HG02763 (cell line): ENCODE measurements around the gene TTC28.

Experiments
- ATAC-seq: cut with Tn5 transposase; IDR thresholded peaks from one replicate; pipeline ENCODE4 v1.9.1; 2021; ENCODE audit warnings: mild to moderate bottlenecking, moderate library complexity; ENCODE audit not compliant: unreplicated experiment

Gene TTC28

DNA sequence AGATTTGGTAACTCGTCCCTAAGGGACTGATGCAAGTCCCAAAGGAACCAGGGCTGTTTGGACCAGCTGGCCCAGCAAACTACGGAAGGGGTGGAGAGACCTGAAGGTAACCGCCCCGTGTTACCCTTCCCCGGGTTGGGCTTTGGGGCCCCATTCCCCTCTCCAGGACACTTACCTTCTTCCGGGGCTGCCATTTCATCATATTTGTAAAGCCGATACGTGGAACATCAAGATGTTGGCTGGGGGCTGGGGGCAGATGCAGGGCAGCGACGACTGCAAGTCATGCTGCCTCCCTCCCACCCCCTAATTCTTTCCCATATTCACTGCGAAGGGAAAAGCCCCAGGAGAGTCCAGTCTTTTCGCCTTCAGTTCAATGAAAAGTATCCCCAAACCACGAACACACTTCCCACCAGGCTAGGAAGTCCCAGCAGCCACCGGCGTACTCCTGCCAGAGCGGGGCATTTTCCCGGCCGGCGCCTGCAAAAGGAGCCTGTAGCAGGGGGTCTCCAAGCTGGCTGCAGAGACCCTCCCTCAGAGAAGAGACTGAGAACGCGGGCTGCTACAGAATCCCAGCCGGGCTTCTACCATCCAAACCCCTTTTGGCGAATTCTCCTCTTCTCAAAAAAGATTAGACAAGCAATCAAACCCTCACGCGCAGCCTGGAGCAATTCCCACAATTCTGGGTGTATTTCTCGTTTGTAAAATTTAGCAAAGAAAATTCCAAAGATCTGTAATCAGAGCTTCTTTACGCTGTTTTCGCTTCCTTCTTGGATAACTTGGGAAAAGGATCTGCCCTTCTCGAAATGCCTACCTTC lies 236.7 kb downstream of the TTC28 start:
- ATAC-seq, result no peak

DNA sequence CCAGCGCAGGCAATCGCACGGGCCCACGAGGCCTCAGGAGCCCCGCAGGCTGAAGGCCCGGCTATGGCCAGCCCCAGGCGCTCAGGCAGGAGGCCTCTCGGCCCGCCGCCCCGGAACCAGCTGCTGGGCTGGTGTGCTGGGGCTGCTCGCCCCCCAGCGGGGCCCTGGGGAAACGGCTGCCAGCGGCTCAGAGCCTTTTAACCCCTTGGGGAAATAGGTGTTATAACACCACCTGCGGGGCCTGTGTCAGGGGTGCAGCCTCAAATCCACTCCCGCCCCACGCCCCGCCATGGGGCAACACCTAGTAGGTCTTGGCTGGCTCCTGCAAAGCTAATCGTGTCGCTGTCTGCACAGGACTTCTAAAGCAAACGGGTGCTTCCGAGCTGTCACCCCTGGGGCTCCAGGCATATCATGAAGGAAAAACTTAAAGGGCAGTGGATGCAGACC lies 237.4 kb downstream of the TTC28 start:
- no peak for ATAC-seq

DNA sequence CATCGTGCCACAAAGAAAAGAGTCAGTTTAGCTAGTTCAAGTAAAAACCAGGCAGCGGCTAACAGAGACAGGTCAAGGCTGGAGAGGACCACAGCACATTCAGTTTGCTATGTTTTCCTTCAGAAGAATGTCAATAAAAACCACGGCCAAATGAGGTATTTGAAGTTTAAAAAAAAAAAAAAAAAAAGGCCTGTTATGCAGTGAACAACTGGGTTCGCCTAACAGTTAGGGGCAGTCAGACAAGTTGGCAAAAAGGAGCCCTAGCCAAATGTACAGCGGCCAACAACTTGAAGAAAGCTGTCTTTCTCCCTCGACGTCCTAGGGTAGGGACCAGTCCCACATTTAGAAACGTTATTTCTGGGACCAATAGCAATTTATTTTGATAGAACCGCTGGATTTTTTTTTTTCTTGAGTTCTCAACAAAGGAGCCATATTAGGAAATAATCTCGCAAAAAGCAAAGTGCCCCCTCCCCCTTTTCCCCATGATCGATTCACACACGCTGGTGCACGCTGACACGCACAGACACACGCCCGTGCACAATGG lies 237.8 kb downstream of the TTC28 start:
- ATAC-seq, result no peak

DNA sequence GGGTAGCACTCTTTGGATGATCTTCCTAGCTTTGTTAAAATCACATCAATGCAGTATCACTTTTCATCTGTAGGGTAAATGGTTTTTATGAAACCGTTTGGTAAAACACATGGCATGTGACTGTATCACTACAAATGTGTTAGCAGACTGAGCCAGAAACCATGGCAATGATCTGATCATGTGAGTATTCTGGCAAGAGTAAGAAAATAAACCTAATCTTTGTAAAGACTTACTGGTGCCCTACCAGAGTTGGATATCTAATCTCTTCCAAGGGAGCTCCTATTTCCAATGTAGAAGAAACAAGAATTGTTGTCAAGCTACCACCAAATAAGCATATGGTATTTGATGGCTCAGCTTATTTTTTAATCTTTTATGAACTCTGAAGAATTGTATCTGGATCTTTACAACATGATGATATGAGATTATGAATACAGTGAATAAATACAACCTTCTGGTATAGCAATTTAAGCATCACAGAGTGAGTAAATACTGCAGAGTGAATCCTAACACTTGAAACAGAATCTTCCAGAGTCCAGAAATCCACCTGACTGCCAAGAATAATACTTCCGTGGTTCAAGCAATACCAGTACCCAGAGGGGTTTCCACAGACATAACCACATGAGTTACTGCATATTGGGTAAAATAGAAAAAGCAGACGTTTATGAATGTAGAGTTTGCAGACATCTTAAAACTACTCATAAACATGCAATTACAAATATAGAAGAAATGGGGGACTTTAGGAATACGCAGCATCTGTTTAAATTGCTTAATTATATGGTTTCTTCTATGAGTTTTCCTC lies 238.8 kb downstream of the TTC28 start:
- no peak for ATAC-seq

DNA sequence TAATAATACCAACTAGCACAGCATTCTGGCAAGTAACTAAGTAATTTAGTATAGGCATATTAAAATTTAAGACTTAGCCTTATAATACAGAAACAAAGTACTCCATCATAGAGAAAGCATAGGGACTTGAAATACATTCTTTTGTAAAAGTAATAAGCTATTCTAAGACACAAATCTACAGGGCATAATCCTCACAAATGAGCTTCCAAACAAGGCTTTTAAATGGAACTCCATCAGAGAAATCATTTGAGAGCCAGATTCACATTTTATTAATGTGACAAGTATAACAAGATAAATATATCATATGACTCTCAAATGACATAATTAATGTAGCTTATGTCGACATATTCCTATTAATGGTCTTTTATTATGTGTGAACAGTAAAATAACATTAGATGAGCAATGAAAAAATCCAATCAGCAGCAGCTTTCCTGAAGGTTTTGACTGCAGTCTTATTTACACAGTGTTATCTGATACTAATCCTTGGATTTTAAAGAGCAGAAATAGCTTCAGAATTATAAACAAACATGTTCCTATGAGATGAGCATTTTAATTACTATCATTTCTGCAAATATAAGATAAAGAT lies 241.4 kb downstream of the TTC28 start:
- no peak for ATAC-seq

DNA sequence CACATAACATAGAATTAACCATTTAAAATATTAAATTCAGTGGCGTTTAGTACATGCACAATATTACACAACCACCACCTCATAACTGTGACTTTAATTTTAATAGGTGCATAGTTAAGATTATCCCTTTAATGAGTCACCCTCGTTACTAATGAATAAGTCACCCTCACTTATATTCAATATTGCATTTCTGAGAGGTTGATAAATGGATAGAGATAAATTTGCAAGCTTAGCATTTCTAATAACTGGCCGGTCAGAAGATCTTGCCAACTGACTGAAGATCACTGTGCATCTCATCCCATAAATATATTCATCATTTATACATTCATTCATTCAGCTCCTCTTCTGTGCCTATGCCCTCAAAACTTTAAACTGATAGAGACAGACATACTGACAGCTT lies 243.7 kb downstream of the TTC28 start:
- no peak for ATAC-seq

DNA sequence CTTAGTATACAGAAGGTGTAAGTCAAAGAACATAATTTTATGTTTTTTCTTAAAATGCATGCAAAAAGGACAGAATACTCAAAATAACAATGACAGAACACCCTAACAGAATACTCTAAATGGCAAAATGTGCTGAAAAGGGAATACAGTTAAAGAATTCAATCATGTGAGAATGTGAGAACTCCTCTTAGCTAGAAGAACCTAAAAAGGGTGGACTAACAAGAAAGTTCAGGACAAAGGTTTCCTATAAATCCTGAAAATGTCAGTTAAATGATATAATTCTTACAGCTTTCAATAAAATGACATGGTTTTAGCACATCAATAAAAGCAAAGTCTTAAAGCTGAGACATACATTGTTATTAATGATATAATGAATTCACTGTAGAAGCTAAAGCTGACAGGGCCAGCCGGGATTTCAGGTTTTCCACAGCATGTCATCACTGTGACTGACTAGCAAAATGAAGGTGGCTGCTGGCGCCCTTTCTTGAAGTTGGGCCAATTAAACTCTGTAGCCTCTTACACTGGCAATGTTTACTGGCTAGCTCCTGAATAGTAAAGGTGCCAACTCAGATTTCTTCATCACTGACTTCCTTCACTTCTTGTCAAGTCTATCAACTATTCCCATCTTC lies 244.4 kb downstream of the TTC28 start:
- no peak for ATAC-seq

DNA sequence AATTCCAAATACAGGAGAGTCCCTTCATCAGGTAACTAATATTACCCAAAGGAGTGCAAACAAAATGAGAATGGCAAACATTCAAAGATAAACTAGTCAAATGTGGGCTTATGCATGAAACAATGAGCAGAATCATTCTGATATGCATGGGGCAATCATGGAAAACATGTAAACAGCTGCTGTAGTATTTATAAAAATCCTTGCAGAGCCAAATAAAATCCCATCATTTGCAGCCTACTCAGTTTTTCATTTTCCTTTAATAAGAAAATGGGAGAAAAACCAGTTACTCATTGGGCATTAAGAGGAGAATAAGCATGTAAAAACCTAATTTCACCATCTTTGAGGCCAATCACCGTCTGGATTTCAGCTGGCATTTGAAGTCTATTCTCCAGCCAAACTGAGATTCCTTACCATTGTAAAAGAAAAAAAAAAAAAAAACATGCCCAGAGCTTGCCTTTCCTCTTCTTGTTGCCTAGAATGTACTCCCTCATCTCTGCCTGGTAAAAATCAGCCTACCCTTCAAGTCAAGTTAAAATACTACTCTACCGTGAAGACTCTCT lies 249.1 kb downstream of the TTC28 start:
- ATAC-seq, result no peak

DNA sequence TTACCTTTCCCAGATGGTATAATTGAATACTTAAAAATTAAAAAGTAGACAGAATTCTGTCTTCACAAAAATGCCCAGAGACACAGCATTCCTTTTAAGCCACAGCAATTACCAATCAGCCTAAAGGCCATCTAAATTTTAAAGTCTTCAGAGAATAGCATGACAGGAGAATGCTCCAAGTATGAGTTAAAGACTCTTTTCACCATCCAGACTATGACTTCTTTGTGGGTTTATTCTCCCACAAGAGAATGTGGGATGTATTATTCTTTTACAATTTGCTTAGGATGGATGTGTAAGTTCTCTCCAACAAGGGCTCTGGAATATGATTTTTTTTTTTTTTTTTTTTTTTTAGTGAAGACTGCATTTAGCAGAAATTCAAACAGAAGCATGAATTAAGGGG lies 249.9 kb downstream of the TTC28 start:
- ATAC-seq, result no peak

DNA sequence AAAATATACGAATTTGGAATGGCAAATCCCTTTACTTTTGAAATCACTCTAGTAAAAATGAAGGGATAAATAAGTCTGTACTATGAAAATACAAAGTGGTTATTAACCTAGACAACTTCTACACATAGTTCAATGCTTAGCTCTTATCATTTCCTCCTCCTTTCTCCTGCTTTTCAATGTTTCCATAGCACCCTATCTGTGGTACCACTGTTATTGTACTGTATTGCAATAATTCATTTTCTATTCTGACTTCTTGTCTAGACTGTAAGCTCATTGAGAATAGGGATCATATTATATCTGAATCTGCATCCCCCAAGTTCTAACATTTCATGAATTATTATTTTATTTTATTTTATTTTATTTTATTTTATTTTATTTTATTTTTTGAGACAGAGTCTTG lies 251.4 kb downstream of the TTC28 start:
- no peak for ATAC-seq

DNA sequence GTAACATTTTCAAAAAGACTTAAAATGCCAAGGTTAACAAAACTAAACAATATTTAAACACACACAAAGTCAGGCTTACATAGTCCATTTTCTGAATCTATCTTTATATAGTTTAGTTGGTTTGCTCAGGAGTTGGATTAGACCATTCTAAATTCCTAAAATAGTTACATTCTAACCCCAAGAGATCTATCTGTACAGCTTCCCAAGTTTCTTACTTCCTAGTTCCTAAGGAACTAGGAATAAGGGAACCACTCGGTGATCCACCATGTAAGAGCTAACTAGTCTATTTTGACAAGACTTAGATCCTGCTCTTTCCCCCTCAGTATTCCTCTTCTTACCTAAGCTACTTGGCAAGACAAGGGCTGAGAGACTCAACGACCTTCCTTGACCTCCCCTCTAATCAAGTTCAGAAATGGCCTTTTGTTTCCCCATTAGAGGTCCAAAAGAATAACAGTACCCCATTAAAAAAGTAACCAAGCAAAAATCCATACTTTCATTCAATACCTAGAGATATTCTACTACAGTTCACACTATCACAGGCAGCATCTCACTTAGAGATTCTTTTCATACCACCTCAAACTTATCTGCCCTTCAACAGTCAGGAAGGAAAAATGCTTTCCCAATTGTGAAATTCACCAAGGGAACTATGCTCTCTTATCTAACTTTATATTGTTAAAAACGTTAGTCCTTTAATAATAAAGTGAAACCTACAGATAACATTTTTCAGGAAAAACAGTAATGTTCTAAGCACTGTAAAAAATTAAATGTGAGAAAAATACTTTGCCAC lies 253.1 kb downstream of the TTC28 start:
- no peak for ATAC-seq

DNA sequence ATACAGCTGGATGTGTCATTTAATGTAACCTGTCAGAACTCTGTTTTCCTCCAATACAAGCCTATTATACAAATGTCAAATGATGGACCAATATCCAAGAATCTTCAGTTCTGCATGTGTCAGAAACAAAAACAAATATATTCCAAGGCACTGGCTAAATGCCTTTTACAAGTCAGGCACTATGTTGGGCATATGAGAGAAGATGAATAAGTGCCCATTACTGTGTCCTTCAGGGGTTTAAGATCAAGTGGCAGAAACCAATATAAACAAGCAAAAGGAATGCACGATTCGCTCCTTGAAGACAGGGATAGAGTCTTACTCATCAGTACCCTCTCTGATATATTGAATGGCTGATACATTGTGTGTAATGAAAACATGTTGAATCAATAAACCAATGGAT lies 254.4 kb downstream of the TTC28 start:
- ATAC-seq, result no peak

DNA sequence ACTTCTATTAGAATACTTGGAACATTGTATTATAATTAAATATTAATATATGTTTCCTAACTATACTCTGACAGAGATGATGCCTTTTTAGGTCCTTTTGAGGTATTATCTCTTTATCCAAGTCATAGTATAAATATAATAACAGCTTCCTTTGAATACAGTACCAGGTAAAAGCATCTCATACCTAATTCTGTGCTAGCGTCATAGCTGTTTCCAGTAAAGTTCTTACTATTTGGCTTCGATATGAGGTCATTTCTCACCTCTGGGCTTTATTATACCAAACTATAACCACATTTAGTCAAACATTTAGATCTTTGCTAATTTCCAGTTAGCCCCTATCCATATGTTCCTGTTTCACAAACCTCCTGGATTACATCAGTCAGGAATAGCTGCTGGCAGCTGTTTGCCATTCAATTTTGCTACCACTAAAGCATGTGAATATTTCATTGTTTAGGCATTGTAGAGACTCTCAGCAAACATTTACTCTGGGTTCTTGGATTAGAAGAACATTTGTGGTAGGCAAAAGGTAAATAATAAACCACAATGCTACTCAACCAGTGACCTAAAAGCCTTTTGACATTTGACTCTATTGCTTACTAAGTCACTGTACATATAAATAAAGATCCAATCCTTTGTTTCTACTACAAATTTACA lies 255.1 kb downstream of the TTC28 start:
- no peak for ATAC-seq

DNA sequence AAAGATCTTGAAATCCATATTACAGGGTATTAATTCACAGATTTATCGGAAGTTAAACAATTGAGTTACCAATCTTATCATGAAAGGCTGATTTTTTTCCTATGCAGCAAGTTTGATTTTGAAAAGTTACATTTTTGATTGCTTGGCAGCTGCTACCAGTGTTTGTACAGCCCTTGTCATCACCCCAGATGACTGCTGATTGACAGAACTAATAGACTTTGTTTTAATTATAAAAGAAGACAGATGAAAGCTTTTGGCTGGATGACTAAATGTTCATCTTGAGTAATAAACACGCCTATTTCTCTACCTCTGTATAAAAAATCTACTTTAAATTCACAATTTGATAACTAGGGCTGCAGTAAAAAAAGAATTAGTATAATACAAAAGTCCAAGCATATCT lies 259.7 kb downstream of the TTC28 start:
- ATAC-seq, result no peak

DNA sequence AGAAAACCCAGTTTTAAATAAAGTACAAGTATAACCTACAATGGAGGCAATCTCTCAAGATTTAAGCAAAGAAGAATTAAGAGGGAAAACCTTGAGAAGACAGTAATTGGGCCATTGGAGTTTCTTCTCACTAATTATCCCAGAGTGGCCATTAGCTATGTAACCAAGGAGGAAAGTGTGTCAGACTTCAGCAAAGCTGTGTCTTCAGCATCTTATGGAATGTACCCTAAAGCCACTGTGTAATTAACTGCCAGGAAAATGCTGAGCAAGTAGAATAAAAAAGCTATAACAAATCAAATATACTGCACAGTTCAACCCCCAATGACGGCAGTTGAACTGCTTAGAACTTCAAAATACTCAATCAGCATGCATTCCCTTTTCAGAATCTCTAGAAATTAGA lies 261.6 kb downstream of the TTC28 start:
- ATAC-seq, result no peak

DNA sequence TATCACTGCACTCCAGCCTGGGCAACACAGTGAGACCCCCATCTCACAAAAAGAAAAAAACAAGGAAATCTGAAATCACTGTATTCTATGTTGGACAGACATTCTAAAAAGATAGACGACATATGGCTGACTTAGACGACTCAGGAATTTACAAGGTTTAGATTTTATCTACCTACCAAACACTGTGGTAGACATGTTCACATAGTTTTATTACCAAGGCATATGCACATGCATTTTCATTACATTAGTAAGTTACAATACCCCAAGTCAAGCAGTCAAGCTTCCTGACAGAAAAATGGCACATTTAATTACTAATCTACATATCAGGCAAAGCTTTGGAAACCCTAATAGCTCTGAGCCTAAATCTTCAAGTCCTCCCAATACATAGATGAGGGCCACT lies 262.2 kb downstream of the TTC28 start:
- ATAC-seq, result no peak

DNA sequence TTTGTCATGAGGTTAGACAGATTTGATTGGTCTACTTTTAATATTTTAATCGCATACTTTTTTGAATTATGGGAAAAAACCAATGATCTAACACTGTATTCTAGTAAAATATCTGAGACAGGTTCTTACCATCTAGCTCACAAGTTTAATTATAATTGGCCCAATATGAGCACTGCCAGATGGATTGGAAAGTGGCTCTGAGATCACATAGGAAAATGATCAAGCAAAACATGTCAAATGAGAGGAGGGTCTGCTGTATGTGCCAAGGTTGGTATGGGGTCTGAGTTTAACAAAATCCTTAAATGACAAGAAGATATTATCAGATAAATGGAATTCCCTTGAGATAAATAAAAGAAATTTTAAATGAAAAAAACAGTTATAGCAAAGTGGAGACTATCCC lies 264.7 kb downstream of the TTC28 start:
- ATAC-seq, result no peak

DNA sequence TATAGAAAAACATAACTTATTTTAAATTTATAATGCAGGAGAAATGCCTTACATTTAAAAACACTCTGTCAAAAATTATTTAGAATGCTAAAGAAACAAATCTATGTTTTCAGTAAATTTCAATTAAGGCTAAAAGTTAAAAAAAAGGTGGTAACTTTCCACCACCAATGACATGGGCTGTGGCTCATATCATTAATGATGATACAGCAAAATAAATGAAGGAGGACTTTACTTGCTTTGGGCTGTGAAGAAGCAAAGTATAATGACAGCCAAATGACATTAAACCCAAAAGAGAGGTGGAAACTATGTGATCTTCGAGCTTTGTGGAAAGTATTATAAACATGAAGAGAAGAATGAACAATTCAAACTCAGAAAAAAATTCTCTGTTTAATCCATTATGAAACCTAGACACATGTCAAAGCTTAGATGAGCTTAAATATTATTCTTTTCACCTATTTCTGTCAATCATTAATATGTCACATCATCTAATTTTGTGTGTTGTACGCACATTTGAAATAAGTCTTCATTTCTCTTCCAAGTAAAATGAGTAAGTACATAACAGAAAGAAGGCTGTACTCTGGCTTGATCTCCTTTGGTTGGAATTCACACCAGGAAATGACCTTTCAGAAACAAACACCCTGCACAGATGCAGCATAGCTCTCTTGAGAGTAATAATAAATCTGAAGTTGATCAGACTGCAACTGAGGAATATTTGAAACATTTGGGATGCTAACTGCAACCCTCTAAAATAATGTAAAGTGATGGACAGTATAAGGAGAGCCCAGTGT lies 265.8 kb downstream of the TTC28 start:
- no peak for ATAC-seq

DNA sequence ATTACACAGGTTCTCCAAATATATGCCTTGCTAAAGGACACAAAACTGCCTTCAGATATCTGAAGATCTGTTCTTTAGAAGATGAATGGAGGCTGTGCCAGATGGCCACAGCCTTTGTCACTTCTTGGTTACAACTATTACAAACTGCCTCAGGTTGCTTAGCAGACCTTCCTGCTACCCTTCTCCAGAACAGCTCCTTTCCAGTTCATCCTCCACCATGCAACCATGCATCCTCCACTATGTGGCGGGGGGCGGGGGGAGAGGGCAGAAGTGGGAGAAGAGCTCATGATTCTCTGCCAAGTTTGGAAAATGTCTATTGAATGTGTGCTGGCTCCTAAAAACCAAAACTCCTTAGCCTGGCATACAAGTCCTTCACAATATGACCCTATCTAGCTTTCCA lies 267.5 kb downstream of the TTC28 start:
- ATAC-seq, result no peak
